Measurements from ENCODE around the gene NT5C1B.

The NT5C1B gene

GRCh38 chr2:18527822-18528221, 61.5 kb downstream of the NT5C1B start:
- no peak overlapping the region for H3K27ac ChIP-seq (ENCODE audit: low read length)
- no peak overlapping the region for H3K9ac ChIP-seq (ENCODE audit: low read length)
- no peak overlapping the region for H2AFZ ChIP-seq (ENCODE audit: low read depth, low read length)
- no peaks in the 10 kb centered on the region for H3K27me3 ChIP-seq (ENCODE audit: low read depth, low read length)
- H3K36me3 ChIP-seq (replicated peaks; ENCODE audit: low read depth, low read length), result no peaks in the 10 kb centered on the region
- H3K4me1 ChIP-seq (ENCODE audit: low read length), result no peaks in the 10 kb centered on the region
- no peaks in the 10 kb centered on the region for H4K20me1 ChIP-seq (ENCODE audit: insufficient read depth, low read length)
- no peak for TF ChIP-seq EZH2phosphoT487 (IDR thresholded peaks at IDR 0.05; ENCODE audit: low read depth)
- TF ChIP-seq CTCF (IDR thresholded peaks at IDR 0.05; ENCODE audit: low read depth, low read length), result no peak
- no peak overlapping the region for H3K4me3 ChIP-seq (ENCODE audit: low read length)
- H3K79me2 ChIP-seq (ENCODE audit: low read length), result no peaks in the 10 kb centered on the region
- H3K9me3 ChIP-seq (ENCODE audit: insufficient read depth, low read length), result no peaks in the 10 kb centered on the region
- H3K4me2 ChIP-seq (ENCODE audit: low read length), result no peak overlapping the region

- TF ChIP-seq CTCF (IDR thresholded peaks at IDR 0.05; ENCODE audit: low read depth, low read length) (no peak), EZH2phosphoT487 (IDR thresholded peaks at IDR 0.05; ENCODE audit: low read depth) (no peak)
- Histone ChIP-seq H3K79me2 (ENCODE audit: low read length) (no peaks in the 10 kb centered on the region), H3K4me2 (ENCODE audit: low read length) (no peak overlapping the region)
These were observed 62.0 kb downstream of the NT5C1B start for GRCh38 chr2:18527326-18527725.

GRCh38 chr2:18526429-18526828, 62.9 kb downstream of the NT5C1B start:
- Histone ChIP-seq H3K9me3 (ENCODE audit: insufficient read depth, low read length) (no peaks in the 10 kb centered on the region), H3K36me3 (replicated peaks; ENCODE audit: low read depth, low read length) (no peaks in the 10 kb centered on the region), H3K9ac (ENCODE audit: low read length) (no peak overlapping the region), H4K20me1 (ENCODE audit: insufficient read depth, low read length) (no peaks in the 10 kb centered on the region), H3K4me3 (ENCODE audit: low read length) (no peak overlapping the region), H3K27ac (ENCODE audit: low read length) (no peak overlapping the region), H2AFZ (ENCODE audit: low read depth, low read length) (no peak overlapping the region), H3K27me3 (ENCODE audit: low read depth, low read length) (no peaks in the 10 kb centered on the region), H3K4me2 (ENCODE audit: low read length) (no peak overlapping the region), H3K79me2 (ENCODE audit: low read length) (no peaks in the 10 kb centered on the region), H3K4me1 (ENCODE audit: low read length) (no peaks in the 10 kb centered on the region)
- TF ChIP-seq CTCF (IDR thresholded peaks at IDR 0.05; ENCODE audit: low read depth, low read length), result no peak
- TF ChIP-seq EZH2phosphoT487 (IDR thresholded peaks at IDR 0.05; ENCODE audit: low read depth), result no peak

More at GRCh38 chr2:18527326-18527725, 62.0 kb downstream of the NT5C1B start:
- no peak overlapping the region for H3K9ac ChIP-seq (ENCODE audit: low read length)
- no peaks in the 10 kb centered on the region for H3K36me3 ChIP-seq (replicated peaks; ENCODE audit: low read depth, low read length)
- no peak overlapping the region for H2AFZ ChIP-seq (ENCODE audit: low read depth, low read length)
- no peak overlapping the region for H3K4me3 ChIP-seq (ENCODE audit: low read length)
- H3K4me1 ChIP-seq (ENCODE audit: low read length), result no peaks in the 10 kb centered on the region
- H3K9me3 ChIP-seq (ENCODE audit: insufficient read depth, low read length), result no peaks in the 10 kb centered on the region
- H4K20me1 ChIP-seq (ENCODE audit: insufficient read depth, low read length), result no peaks in the 10 kb centered on the region
- no peaks in the 10 kb centered on the region for H3K27me3 ChIP-seq (ENCODE audit: low read depth, low read length)
- no peak overlapping the region for H3K27ac ChIP-seq (ENCODE audit: low read length)

GRCh38 chr2:18525852-18526251, 63.5 kb downstream of the NT5C1B start:
- no peak overlapping the region for H3K4me2 ChIP-seq (ENCODE audit: low read length)
- H3K36me3 ChIP-seq (replicated peaks; ENCODE audit: low read depth, low read length), result no peaks in the 10 kb centered on the region
- no peak overlapping the region for H3K4me3 ChIP-seq (ENCODE audit: low read length)
- no peak overlapping the region for H3K27ac ChIP-seq (ENCODE audit: low read length)
- TF ChIP-seq EZH2phosphoT487 (IDR thresholded peaks at IDR 0.05; ENCODE audit: low read depth) (no peak), CTCF (IDR thresholded peaks at IDR 0.05; ENCODE audit: low read depth, low read length) (no peak)
- no peaks in the 10 kb centered on the region for H3K9me3 ChIP-seq (ENCODE audit: insufficient read depth, low read length)
- no peaks in the 10 kb centered on the region for H3K4me1 ChIP-seq (ENCODE audit: low read length)
- H3K9ac ChIP-seq (ENCODE audit: low read length), result no peak overlapping the region
- no peaks in the 10 kb centered on the region for H3K27me3 ChIP-seq (ENCODE audit: low read depth, low read length)
- H2AFZ ChIP-seq (ENCODE audit: low read depth, low read length), result no peak overlapping the region
- no peaks in the 10 kb centered on the region for H3K79me2 ChIP-seq (ENCODE audit: low read length)
- no peaks in the 10 kb centered on the region for H4K20me1 ChIP-seq (ENCODE audit: insufficient read depth, low read length)
